GM12878 (cell line): Measurements from ENCODE around the gene USP25. TPM values are rescaled to one million over a fixed set of nuclear protein-coding genes. Genes with fewer than 3 reads are reported as not detected.

Experiments
- ATAC-seq: fragments of 200-7000 bp; cut with Tn5 transposase; 3 replicates; pipeline ENCODE4 v1.9.1; 2020; ENCODE audit warnings: mild to moderate bottlenecking, moderate library complexity
- BruUV-seq: library from RNA; stranded (reverse); fragments of 400-500 nt; replicated peaks from 2 replicates; lab custom pipeline; 2021; lab: Mats Ljungman, UMichigan
- CTCF ChIA-PET: fragments of 300-600 bp; sonication (Branson Sonifier 250); formaldehyde crosslinking; extraction: SDS; loops from one replicate; lab custom pipeline; 2021; ENCODE audit warnings: inconsistent platforms; lab: Yijun Ruan, JAX
- POLR2A ChIA-PET: fragments of 350-600 bp; formaldehyde crosslinking; extraction: SDS; loops from one replicate; lab custom pipeline; 2021; ENCODE audit warnings: inconsistent platforms; lab: Charles Lee
- RAD21 ChIA-PET: fragments of 300-600 bp; sonication (Branson Sonifier 250); formaldehyde crosslinking; loops from one replicate; lab custom pipeline; 2023; ENCODE audit warnings: antibody characterized with exemption; ENCODE audit not compliant: unreplicated experiment; lab: Charles Lee
- SMC1A ChIA-PET: fragments of 300-600 bp; sonication (Branson Sonifier 250); formaldehyde crosslinking; loops from one replicate; lab custom pipeline; 2023; ENCODE audit not compliant: unreplicated experiment, uncharacterized antibody; lab: Charles Lee
- DNase-seq: peaks from one replicate; pipeline ENCODE4 v3.0.0-alpha.2; 2011; ENCODE audit warnings: low read depth, low spot score
- FAIRE-seq: peaks from 3 replicates; lab custom pipeline; 2011; peaks lifted over from hg19 to GRCh38; lab: Jason Lieb, UNC
- H2AFZ ChIP-seq: 2 replicates; pipeline ENCODE4 v1.6.0; 2011; ENCODE audit warnings: low read depth, low read length, control low read depth; ENCODE audit not compliant: control insufficient read depth
- H3K27ac ChIP-seq: 2 replicates; pipeline ENCODE4 v1.5.1; 2011; ENCODE audit warnings: control low read depth; ENCODE audit not compliant: control insufficient read depth, insufficient read depth
- H3K27me3 ChIP-seq, 2 experiments: replicated peaks in 1 of 2; 2 replicates each; pipeline versions ENCODE4 v1.6.0 to v1.6.1; 2011; ENCODE audit warnings: low read length in 1 of 2; ENCODE audit not compliant: control insufficient read depth in 2 of 2, insufficient read depth in 2 of 2
- H3K36me3 ChIP-seq, 2 experiments: 2 replicates each; pipeline ENCODE4 v1.5.1; 2011; ENCODE audit warnings: low read length in 1 of 2; ENCODE audit not compliant: control insufficient read depth in 2 of 2, insufficient read depth in 2 of 2
- H3K4me1 ChIP-seq: 2 replicates; pipeline ENCODE4 v1.6.1; 2011; ENCODE audit warnings: mild to moderate bottlenecking, low read length, moderate library complexity, mixed read lengths; ENCODE audit not compliant: control insufficient read depth, insufficient read depth
- H3K4me2 ChIP-seq: 2 replicates; pipeline ENCODE4 v1.6.0; 2011; ENCODE audit warnings: control low read depth; ENCODE audit not compliant: control insufficient read depth, insufficient read depth
- H3K4me3 ChIP-seq: fragments of 200-600 bp; sonication (generic); 2 replicates; pipeline ENCODE4 v1.5.1; 2016
- H3K79me2 ChIP-seq: 2 replicates; pipeline ENCODE4 v1.6.0; 2011; ENCODE audit warnings: low read length; ENCODE audit not compliant: control insufficient read depth, insufficient read depth
- H3K9ac ChIP-seq: 2 replicates; pipeline ENCODE4 v1.8.0; 2011; ENCODE audit warnings: low read length, control low read depth, mixed read lengths; ENCODE audit not compliant: control insufficient read depth, insufficient read depth
- H3K9me3 ChIP-seq: replicated peaks from 3 replicates; pipeline ENCODE4 v1.5.1; 2011; ENCODE audit warnings: mild to moderate bottlenecking, low read length; ENCODE audit not compliant: control insufficient read depth, insufficient read depth
- H4K20me1 ChIP-seq: 2 replicates; pipeline ENCODE4 v1.6.0; 2011; ENCODE audit not compliant: control insufficient read depth, insufficient read depth
- CBX5 ChIP-seq: sonication (generic); IDR thresholded peaks from 2 replicates; pipeline ENCODE4 v1.6.1; 2016; ENCODE audit warnings: low read depth, moderate library complexity, mild to moderate bottlenecking, inconsistent platforms
- EED ChIP-seq: sonication (generic); IDR thresholded peaks from 2 replicates; pipeline ENCODE4 v1.6.1; 2016; ENCODE audit warnings: antibody characterized with exemption, low read depth
- EZH2 ChIP-seq: IDR thresholded peaks from 2 replicates; pipeline ENCODE4 v1.6.1; 2012; ENCODE audit warnings: low read depth, mild to moderate bottlenecking, control low read depth, inconsistent platforms, low read length, borderline replicate concordance; ENCODE audit not compliant: control insufficient read depth
- JUND ChIP-seq: IDR thresholded peaks from 2 replicates; pipeline ENCODE4 v1.6.1; 2012; ENCODE audit warnings: low read depth, mild to moderate bottlenecking, low read length, improper control_type of control experiment, moderate library complexity
- NR2F1 ChIP-seq: fragments of 450-650 bp; conservative IDR thresholded peaks from 2 replicates; pipeline ENCODE4 v1.6.1; 2017; ENCODE audit warnings: mild to moderate bottlenecking
- PML ChIP-seq: IDR thresholded peaks from 2 replicates; pipeline ENCODE4 v1.6.1; 2012; ENCODE audit warnings: low read length, inconsistent platforms
- POLR2AphosphoS5 ChIP-seq: IDR thresholded peaks from 2 replicates; pipeline ENCODE4 v1.6.1; 2011; ENCODE audit warnings: mild to moderate bottlenecking, low read length, inconsistent platforms
- RUNX3 ChIP-seq: IDR thresholded peaks from 2 replicates; pipeline ENCODE4 v1.6.1; 2012; ENCODE audit warnings: low read length, inconsistent platforms
- STAT3 ChIP-seq: IDR thresholded peaks from 2 replicates; pipeline ENCODE4 v1.6.1; 2011; ENCODE audit warnings: low read depth, low read length, improper control_type of control experiment
- SUPT20H ChIP-seq: IDR thresholded peaks from 2 replicates; pipeline ENCODE4 v1.6.1; 2011; ENCODE audit warnings: low read depth, mild to moderate bottlenecking, low read length, moderate library complexity, borderline replicate concordance; ENCODE audit not compliant: control insufficient read depth
- ZBED1 ChIP-seq: IDR thresholded peaks from 2 replicates; pipeline ENCODE4 v1.6.1; 2016; ENCODE audit warnings: borderline replicate concordance
- ZNF24 ChIP-seq: fragments of 450-650 bp; IDR thresholded peaks from 2 replicates; pipeline ENCODE4 v1.6.1; 2017; ENCODE audit warnings: antibody characterized with exemption, mild to moderate bottlenecking
- in situ Hi-C: fragments of 300-500 bp; cut with MboI; formaldehyde crosslinking; loops from 9 replicates; pipeline ENCODE4 v1.14.3; 2018; ENCODE audit warnings: mixed read lengths
- intact Hi-C: fragments of 100-400 bp; cut with micrococcal nuclease; formaldehyde crosslinking; loops from one replicate; pipeline ENCODE4 v1.14.2; 2022; ENCODE audit not compliant: unreplicated experiment
- polyA plus RNA-seq, 11 experiments: library from polyadenylated mRNA; depleted of rRNA in 4 of 11; unstranded in 6 of 11; stranded (reverse) in 5 of 11; fragments of >200 nt; fragmentation: Nextera tagmentation in 4 of 11; fragmentation: Illumina TruSeq in 1 of 11; extraction: Ambion mirVana in 4 of 11; extraction: Trizol in 1 of 11; gene quantifications; 1 replicate in 1 of 11; 2 replicates in 10 of 11; pipeline versions ENCODE4 v1.2.1 to v1.2.3, GENCODE V29; 2011 to 2016; ENCODE audit warnings: inconsistent platforms in 2 of 11, missing spikeins in 2 of 11, low read depth in 1 of 11
- total RNA-seq, 4 experiments: library from RNA; depleted of rRNA in 3 of 4; stranded (reverse); fragments of >200 nt in 3 of 4; fragmentation: Illumina TruSeq in 1 of 4; extraction: Trizol in 1 of 4; gene quantifications; 2 replicates each; pipeline versions ENCODE4 v1.2.1 to v1.2.3, GENCODE V29; 2013 to 2021
- TF ChIP-seq, protein P1 (sequence below): IDR thresholded peaks from 2 replicates; pipeline ENCODE4 v1.6.1; 2012; ENCODE audit warnings: low read depth, low read length, improper control_type of control experiment
- TF ChIP-seq, protein P2 (sequence below): IDR thresholded peaks from 2 replicates; pipeline ENCODE4 v1.6.1; 2012; ENCODE audit warnings: low read depth, low read length, improper control_type of control experiment
- TF ChIP-seq, protein P3 (sequence below): fragments of 150-350 bp; IDR thresholded peaks from 2 replicates; pipeline ENCODE4 v1.6.1; 2016; ENCODE audit warnings: low read depth, low read length
- TF ChIP-seq, protein P4 (sequence below): fragments of 450-650 bp; IDR thresholded peaks from 2 replicates; pipeline ENCODE4 v1.6.1; 2017; ENCODE audit warnings: low read depth, mild to moderate bottlenecking, moderate library complexity

The USP25 gene
- total and polyA plus RNA-seq, 10 of the 15 experiments (the other 5 are each of a cell fraction or from before 2014, with no cell fraction given), result 1.5 to 31.3 (median 23.4) TPM

DNA sequence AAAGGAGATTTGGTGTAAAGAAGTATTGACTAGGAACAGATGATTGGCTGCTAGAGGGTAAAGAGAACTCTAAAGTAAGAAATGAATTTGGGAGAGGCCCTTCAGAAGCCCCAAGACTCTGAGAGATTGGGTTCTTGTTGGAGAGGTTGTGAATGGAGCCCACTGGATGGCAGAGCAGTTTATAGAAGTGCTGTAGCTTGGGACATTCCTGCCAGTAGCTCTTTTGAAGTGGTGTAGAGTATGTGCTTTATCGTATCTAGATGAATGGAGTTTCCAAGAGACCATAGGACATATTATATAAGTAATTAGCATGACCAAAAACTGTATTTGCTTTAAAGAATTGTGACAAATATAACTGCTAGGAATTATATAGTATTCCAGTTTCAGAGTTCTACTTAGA is 21.3 kb downstream of the USP25 start (continued):
- no peak for TF ChIP-seq PML

DNA sequence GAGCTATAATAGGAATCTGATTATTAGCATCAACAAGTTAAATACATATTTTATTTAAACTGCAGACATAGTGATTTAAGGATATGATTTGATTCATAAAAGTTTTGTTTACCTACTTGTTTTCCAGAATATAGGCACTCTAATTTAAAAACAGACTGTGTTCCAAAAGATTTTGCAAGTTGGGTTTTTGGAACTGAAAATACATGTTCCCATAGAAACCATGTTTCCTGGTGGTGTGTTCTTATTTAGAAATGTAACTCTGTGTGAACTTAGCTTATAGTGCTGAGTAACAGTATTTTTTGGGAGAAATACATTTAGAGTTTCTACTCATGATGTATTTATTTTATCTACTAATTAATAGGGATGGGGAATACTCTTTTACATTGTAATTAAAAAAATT is 21.8 kb downstream of the USP25 start:
- FAIRE-seq (no peak), ATAC-seq (no peak), DNase-seq (no peak)
- Histone ChIP-seq H3K4me3 (no peak overlapping the region), H3K27ac (no peak overlapping the region), H3K9ac (no peak overlapping the region), H2AFZ (no peak overlapping the region), H3K79me2 (peaks cover 27% of the 10 kb centered on the region), H4K20me1 (no peaks in the 10 kb centered on the region), H3K27me3 (no peaks in the 10 kb centered on the region), H3K9me3 (peaks cover 5% of the 10 kb centered on the region), H3K36me3 (no peaks in the 10 kb centered on the region), H3K4me1 (no peaks in the 10 kb centered on the region)
- intact Hi-C loops (no loop called here), in situ Hi-C loops (no loop called here)
- BruUV-seq, result no TSS peak
- POLR2A ChIA-PET, result no interaction called here
- TF ChIP-seq NR2F1 (no peak), STAT3 (no peak), ZBED1 (no peak), JUND (no peak), POLR2AphosphoS5 (no peak), EZH2 (no peak), ZNF24 (no peak), CBX5 (no peak), RUNX3 (no peak), PML (no peak), EED (no peak), SUPT20H (no peak)
- TF ChIP-seq, protein P1, sequence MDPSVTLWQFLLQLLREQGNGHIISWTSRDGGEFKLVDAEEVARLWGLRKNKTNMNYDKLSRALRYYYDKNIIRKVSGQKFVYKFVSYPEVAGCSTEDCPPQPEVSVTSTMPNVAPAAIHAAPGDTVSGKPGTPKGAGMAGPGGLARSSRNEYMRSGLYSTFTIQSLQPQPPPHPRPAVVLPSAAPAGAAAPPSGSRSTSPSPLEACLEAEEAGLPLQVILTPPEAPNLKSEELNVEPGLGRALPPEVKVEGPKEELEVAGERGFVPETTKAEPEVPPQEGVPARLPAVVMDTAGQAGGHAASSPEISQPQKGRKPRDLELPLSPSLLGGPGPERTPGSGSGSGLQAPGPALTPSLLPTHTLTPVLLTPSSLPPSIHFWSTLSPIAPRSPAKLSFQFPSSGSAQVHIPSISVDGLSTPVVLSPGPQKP, result no peak
- TF ChIP-seq, protein P2, sequence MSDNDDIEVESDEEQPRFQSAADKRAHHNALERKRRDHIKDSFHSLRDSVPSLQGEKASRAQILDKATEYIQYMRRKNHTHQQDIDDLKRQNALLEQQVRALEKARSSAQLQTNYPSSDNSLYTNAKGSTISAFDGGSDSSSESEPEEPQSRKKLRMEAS, result no peak
- TF ChIP-seq, protein P3, sequence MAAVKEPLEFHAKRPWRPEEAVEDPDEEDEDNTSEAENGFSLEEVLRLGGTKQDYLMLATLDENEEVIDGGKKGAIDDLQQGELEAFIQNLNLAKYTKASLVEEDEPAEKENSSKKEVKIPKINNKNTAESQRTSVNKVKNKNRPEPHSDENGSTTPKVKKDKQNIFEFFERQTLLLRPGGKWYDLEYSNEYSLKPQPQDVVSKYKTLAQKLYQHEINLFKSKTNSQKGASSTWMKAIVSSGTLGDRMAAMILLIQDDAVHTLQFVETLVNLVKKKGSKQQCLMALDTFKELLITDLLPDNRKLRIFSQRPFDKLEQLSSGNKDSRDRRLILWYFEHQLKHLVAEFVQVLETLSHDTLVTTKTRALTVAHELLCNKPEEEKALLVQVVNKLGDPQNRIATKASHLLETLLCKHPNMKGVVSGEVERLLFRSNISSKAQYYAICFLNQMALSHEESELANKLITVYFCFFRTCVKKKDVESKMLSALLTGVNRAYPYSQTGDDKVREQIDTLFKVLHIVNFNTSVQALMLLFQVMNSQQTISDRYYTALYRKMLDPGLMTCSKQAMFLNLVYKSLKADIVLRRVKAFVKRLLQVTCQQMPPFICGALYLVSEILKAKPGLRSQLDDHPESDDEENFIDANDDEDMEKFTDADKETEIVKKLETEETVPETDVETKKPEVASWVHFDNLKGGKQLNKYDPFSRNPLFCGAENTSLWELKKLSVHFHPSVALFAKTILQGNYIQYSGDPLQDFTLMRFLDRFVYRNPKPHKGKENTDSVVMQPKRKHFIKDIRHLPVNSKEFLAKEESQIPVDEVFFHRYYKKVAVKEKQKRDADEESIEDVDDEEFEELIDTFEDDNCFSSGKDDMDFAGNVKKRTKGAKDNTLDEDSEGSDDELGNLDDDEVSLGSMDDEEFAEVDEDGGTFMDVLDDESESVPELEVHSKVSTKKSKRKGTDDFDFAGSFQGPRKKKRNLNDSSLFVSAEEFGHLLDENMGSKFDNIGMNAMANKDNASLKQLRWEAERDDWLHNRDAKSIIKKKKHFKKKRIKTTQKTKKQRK, result no peak
- TF ChIP-seq, protein P4, sequence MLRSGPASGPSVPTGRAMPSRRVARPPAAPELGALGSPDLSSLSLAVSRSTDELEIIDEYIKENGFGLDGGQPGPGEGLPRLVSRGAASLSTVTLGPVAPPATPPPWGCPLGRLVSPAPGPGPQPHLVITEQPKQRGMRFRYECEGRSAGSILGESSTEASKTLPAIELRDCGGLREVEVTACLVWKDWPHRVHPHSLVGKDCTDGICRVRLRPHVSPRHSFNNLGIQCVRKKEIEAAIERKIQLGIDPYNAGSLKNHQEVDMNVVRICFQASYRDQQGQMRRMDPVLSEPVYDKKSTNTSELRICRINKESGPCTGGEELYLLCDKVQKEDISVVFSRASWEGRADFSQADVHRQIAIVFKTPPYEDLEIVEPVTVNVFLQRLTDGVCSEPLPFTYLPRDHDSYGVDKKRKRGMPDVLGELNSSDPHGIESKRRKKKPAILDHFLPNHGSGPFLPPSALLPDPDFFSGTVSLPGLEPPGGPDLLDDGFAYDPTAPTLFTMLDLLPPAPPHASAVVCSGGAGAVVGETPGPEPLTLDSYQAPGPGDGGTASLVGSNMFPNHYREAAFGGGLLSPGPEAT, result no peak
- TF ChIP-seq, all 136 proteins: peak for 0
- ChIA-PET CTCF (interaction anchor here (0.7 to 1.9 kb wide), 3 partner anchors 8 to 458 kb away, joined by 3 to 5 read pairs (median 3); no protein-coding TSS in a partner anchor), RAD21 (interaction anchor here (1.0 kb wide), 1 partner anchor 16 kb away, joined by 3 read pairs; no protein-coding TSS in a partner anchor), SMC1A (interaction anchor here (0.8 to 0.9 kb wide), 3 partner anchors 12 to 19 kb away, joined by 3 read pairs; no protein-coding TSS in a partner anchor)
- H3K4me2 ChIP-seq, result no peak overlapping the region
